SK-N-SH treated with all-trans-retinoic acid at 6 μM for 48 hours (cell line): ENCODE data around the gene RAB3IL1.
"Not testable (repeated sequence)": the region's sequence is repeated elsewhere in the genome, so short reads cannot be mapped to it uniquely, and the experiment has no call there.

Experiments
- ATAC-seq: fragments of 200-7000 bp; cut with Tn5 transposase; 3 replicates; pipeline ENCODE4 v1.9.1; 2020; ENCODE audit warnings: mild to moderate bottlenecking, moderate library complexity
- ARNTL ChIP-seq: fragments of 450-650 bp; formaldehyde crosslinking; IDR thresholded peaks from 2 replicates; pipeline ENCODE4 v1.5.0; 2020; ENCODE audit warnings: low read depth, mild to moderate bottlenecking, moderate library complexity, borderline replicate concordance
- BACH2 ChIP-seq: fragments of 250-450 bp; sonication (Bioruptor Pico); IDR thresholded peaks from 2 replicates; pipeline ENCODE4 v1.9.0; 2021; ENCODE audit warnings: mild to moderate bottlenecking, borderline replicate concordance
- CSDC2 ChIP-seq: fragments of 250-450 bp; sonication (Bioruptor Pico); IDR thresholded peaks from 2 replicates; pipeline ENCODE4 v1.5.0; 2020; ENCODE audit warnings: mild to moderate bottlenecking, moderate library complexity
- ESRRG ChIP-seq: fragments of 250-450 bp; sonication (Bioruptor Pico); IDR thresholded peaks from 2 replicates; pipeline ENCODE4 v1.6.1; 2021; ENCODE audit warnings: mild to moderate bottlenecking
- GLIS3 ChIP-seq: fragments of 250-450 bp; sonication (Bioruptor Pico); IDR thresholded peaks from 2 replicates; pipeline ENCODE4 v1.5.0; 2020; ENCODE audit warnings: mild to moderate bottlenecking, moderate library complexity
- ISL1 ChIP-seq: fragments of 250-450 bp; sonication (Bioruptor Pico); IDR thresholded peaks from 2 replicates; pipeline ENCODE4 v2.1.2; 2022; ENCODE audit warnings: mild to moderate bottlenecking, moderate library complexity
- PPARA ChIP-seq: fragments of 250-450 bp; sonication (Bioruptor Pico); IDR thresholded peaks from 2 replicates; pipeline ENCODE4 v1.5.0; 2020; ENCODE audit warnings: mild to moderate bottlenecking, borderline replicate concordance
- RARB ChIP-seq: fragments of 250-450 bp; sonication (Bioruptor Pico); IDR thresholded peaks from 2 replicates; pipeline ENCODE4 v1.8.0; 2021; ENCODE audit warnings: mild to moderate bottlenecking, moderate library complexity
- TCF4 ChIP-seq: fragments of 250-450 bp; sonication (Bioruptor Pico); IDR thresholded peaks from 2 replicates; pipeline ENCODE4 v1.8.0; 2021; ENCODE audit warnings: mild to moderate bottlenecking, moderate library complexity, borderline replicate concordance
- TOX ChIP-seq: fragments of 250-450 bp; sonication (Bioruptor Pico); IDR thresholded peaks from 2 replicates; pipeline ENCODE4 v1.8.0; 2021; ENCODE audit warnings: mild to moderate bottlenecking, moderate library complexity, borderline replicate concordance
- ZC3H10 ChIP-seq: fragments of 250-450 bp; sonication (Bioruptor Pico); IDR thresholded peaks from 2 replicates; pipeline ENCODE4 v1.5.1; 2021; ENCODE audit warnings: mild to moderate bottlenecking, moderate library complexity
- ZFP3 ChIP-seq: fragments of 250-450 bp; sonication (Bioruptor Pico); IDR thresholded peaks from 2 replicates; pipeline ENCODE4 v1.5.0; 2020; ENCODE audit warnings: mild to moderate bottlenecking, moderate library complexity
- ZFP30 ChIP-seq: fragments of 450-650 bp; formaldehyde crosslinking; IDR thresholded peaks from 2 replicates; pipeline ENCODE4 v1.5.0; 2022; ENCODE audit warnings: mild to moderate bottlenecking, moderate library complexity
- ZNF565 ChIP-seq: fragments of 450-650 bp; formaldehyde crosslinking; conservative IDR thresholded peaks from 2 replicates; pipeline ENCODE4 v1.5.0; 2020; ENCODE audit warnings: low read depth, mild to moderate bottlenecking, moderate library complexity
- ZNF70 ChIP-seq: fragments of 450-650 bp; formaldehyde crosslinking; IDR thresholded peaks from 2 replicates; pipeline ENCODE4 v1.5.0; 2020; ENCODE audit warnings: mild to moderate bottlenecking, moderate library complexity
- TF ChIP-seq, protein P1 (sequence below): fragments of 250-450 bp; sonication (Bioruptor Pico); IDR thresholded peaks from 2 replicates; pipeline ENCODE4 v1.5.1; 2021; ENCODE audit warnings: mild to moderate bottlenecking, moderate library complexity
- TF ChIP-seq, protein P2 (sequence below): fragments of 250-450 bp; sonication (Bioruptor Pico); IDR thresholded peaks from 2 replicates; pipeline ENCODE4 v1.8.0; 2020; ENCODE audit warnings: mild to moderate bottlenecking, moderate library complexity, borderline replicate concordance
- TF ChIP-seq, protein P3 (sequence below): fragments of 250-450 bp; sonication (Bioruptor Pico); IDR thresholded peaks from 2 replicates; pipeline ENCODE4 v1.8.0; 2021; ENCODE audit warnings: low read depth, mild to moderate bottlenecking, moderate library complexity, borderline replicate concordance

The RAB3IL1 gene

DNA sequence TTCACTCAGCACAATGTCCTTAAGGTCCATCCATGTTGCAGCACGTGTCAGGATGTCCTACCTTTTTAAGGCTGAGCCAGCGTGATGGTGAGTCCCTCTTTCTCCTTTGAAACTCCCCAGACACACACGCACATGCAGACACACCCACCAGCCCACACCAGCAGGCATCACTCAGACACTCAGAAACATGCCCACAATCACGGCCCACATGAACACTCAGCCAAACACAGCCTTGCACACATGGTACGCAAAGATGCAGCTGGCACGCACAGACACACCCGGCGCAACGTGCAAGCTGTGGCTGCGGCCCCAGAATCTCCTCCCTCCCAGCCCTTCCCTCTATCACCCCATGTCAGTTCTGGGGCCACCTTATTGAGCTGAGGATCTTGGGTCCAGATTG, 34.0 kb downstream of the RAB3IL1 start:
- no peak for ATAC-seq
- TF ChIP-seq TCF4 (CRISPR knock-in tag) (no peak), CSDC2 (CRISPR knock-in tag) (no peak), TOX (CRISPR knock-in tag) (no peak), ZFP30 (no peak), ZFP3 (CRISPR knock-in tag) (no peak), ESRRG (CRISPR knock-in tag) (no peak)
- TF ChIP-seq, protein P1, sequence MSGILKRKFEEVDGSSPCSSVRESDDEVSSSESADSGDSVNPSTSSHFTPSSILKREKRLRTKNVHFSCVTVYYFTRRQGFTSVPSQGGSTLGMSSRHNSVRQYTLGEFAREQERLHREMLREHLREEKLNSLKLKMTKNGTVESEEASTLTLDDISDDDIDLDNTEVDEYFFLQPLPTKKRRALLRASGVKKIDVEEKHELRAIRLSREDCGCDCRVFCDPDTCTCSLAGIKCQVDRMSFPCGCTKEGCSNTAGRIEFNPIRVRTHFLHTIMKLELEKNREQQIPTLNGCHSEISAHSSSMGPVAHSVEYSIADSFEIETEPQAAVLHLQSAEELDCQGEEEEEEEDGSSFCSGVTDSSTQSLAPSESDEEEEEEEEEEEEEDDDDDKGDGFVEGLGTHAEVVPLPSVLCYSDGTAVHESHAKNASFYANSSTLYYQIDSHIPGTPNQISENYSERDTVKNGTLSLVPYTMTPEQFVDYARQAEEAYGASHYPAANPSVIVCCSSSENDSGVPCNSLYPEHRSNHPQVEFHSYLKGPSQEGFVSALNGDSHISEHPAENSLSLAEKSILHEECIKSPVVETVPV = no peak
- TF ChIP-seq, protein P2, sequence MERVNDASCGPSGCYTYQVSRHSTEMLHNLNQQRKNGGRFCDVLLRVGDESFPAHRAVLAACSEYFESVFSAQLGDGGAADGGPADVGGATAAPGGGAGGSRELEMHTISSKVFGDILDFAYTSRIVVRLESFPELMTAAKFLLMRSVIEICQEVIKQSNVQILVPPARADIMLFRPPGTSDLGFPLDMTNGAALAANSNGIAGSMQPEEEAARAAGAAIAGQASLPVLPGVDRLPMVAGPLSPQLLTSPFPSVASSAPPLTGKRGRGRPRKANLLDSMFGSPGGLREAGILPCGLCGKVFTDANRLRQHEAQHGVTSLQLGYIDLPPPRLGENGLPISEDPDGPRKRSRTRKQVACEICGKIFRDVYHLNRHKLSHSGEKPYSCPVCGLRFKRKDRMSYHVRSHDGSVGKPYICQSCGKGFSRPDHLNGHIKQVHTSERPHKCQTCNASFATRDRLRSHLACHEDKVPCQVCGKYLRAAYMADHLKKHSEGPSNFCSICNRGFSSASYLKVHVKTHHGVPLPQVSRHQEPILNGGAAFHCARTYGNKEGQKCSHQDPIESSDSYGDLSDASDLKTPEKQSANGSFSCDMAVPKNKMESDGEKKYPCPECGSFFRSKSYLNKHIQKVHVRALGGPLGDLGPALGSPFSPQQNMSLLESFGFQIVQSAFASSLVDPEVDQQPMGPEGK (CRISPR knock-in tag) = no peak

DNA sequence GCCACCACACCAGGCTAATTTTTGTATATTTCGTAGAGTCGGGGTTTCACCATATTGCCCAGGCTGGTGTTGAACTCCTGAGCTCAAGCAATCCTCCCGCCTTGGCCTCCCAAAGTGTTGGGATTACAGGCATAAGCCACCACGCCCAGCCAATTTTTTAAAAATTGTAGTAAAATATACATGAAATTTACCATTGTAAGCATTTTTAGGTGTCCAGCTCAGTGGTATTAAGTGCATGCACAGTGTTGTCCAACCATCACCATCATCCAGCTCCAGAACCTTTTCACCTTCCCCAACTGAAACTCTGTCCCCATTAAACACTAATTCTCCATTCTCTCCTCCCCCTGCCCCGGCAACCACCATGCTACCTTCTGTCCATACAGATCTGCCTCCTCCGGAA, 34.5 kb downstream of the RAB3IL1 start:
- no peak for ATAC-seq
- TF ChIP-seq ZC3H10 (CRISPR knock-in tag) (no peak), GLIS3 (CRISPR knock-in tag) (no peak)
- TF ChIP-seq, all 23 proteins: peak for 0

- not testable (repeated sequence) for ATAC-seq
Observed at GRCh38 chr11:61882267-61882666, 35.1 kb downstream of the RAB3IL1 start.

GRCh38 chr11:61881397-61881796, 36.0 kb downstream of the RAB3IL1 start:
- no peak for TF ChIP-seq ZFP3 (CRISPR knock-in tag)
- TF ChIP-seq ZNF70 (CRISPR knock-in tag) = no peak
- no peak for ATAC-seq

- ATAC-seq = no peak
- TF ChIP-seq ZC3H10 (CRISPR knock-in tag) (no peak), ESRRG (CRISPR knock-in tag) (no peak)
- TF ChIP-seq, protein P3, sequence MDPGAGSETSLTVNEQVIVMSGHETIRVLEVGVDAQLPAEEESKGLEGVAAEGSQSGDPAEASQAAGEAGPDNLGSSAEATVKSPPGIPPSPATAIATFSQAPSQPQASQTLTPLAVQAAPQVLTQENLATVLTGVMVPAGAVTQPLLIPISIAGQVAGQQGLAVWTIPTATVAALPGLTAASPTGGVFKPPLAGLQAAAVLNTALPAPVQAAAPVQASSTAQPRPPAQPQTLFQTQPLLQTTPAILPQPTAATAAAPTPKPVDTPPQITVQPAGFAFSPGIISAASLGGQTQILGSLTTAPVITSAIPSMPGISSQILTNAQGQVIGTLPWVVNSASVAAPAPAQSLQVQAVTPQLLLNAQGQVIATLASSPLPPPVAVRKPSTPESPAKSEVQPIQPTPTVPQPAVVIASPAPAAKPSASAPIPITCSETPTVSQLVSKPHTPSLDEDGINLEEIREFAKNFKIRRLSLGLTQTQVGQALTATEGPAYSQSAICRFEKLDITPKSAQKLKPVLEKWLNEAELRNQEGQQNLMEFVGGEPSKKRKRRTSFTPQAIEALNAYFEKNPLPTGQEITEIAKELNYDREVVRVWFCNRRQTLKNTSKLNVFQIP (CRISPR knock-in tag) = no peak
Observed at GRCh38 chr11:61880454-61880853, 36.9 kb downstream of the RAB3IL1 start.

- ATAC-seq = no peak
- TF ChIP-seq, protein P1 = no peak
- TF ChIP-seq, protein P3 (CRISPR knock-in tag) = no peak
- TF ChIP-seq RARB (CRISPR knock-in tag) (no peak), GLIS3 (CRISPR knock-in tag) (no peak), ZFP3 (CRISPR knock-in tag) (no peak), ZFP30 (no peak), ISL1 (no peak), PPARA (CRISPR knock-in tag) (no peak), ARNTL (CRISPR knock-in tag) (no peak), ZNF565 (CRISPR knock-in tag) (no peak), BACH2 (CRISPR knock-in tag) (no peak), CSDC2 (CRISPR knock-in tag) (no peak)
- TF ChIP-seq, protein P2 (CRISPR knock-in tag) = no peak
Observed at GRCh38 chr11:61880031-61880430, 37.3 kb downstream of the RAB3IL1 start.
